Measurements from ENCODE around the gene POU1F1.
"Not testable (repeated sequence)": the region's sequence is repeated elsewhere in the genome, so short reads cannot be mapped to it uniquely, and the experiment has no call there.

The POU1F1 gene

GRCh38 chr3:87276484-87276883 lies at the start of gene POU1F1:
Gene POU1F1 (minus strand): TSS chr3:87276584. CDS start chr3:87276462, 122 bp downstream.
- in situ Hi-C loops (cut with HindIII; ENCODE audit: low sequenced_read_pairs), result loop anchor here (25.0 kb wide), 1 partner anchor 236 kb away; no protein-coding TSS in a partner anchor

GRCh38 chr3:87324609-87325008 lies 48.2 kb upstream of the POU1F1 start:
- in situ Hi-C loops (cut with HindIII; ENCODE audit: low sequenced_read_pairs), result no loop called here

GRCh38 chr3:87320756-87321626 lies 44.6 kb upstream of the POU1F1 start:
- in situ Hi-C loops (cut with HindIII; ENCODE audit: low sequenced_read_pairs), result no loop called here

- in situ Hi-C loops (cut with HindIII; ENCODE audit: low sequenced_read_pairs), result no loop called here
Measured at GRCh38 chr3:87318617-87319021, 42.2 kb upstream of the POU1F1 start.

- in situ Hi-C loops (cut with HindIII; ENCODE audit: low sequenced_read_pairs), result no loop called here
Measured at GRCh38 chr3:87317779-87318178, 41.4 kb upstream of the POU1F1 start.

- in situ Hi-C loops (cut with HindIII; ENCODE audit: low sequenced_read_pairs), result no loop called here
Measured at GRCh38 chr3:87313641-87314040, 37.3 kb upstream of the POU1F1 start.

- in situ Hi-C loops (cut with HindIII; ENCODE audit: low sequenced_read_pairs), result no loop called here
Measured at GRCh38 chr3:87311309-87311708, 34.9 kb upstream of the POU1F1 start.

GRCh38 chr3:87309601-87310000 lies 33.2 kb upstream of the POU1F1 start:
- in situ Hi-C loops (cut with HindIII; ENCODE audit: low sequenced_read_pairs), result no loop called here

- in situ Hi-C loops (cut with HindIII; ENCODE audit: low sequenced_read_pairs), result no loop called here
Measured at GRCh38 chr3:87307805-87308204, 31.4 kb upstream of the POU1F1 start.

GRCh38 chr3:87305517-87305916 lies 29.1 kb upstream of the POU1F1 start:
- in situ Hi-C loops (cut with HindIII; ENCODE audit: low sequenced_read_pairs), result no loop called here

- in situ Hi-C loops (cut with HindIII; ENCODE audit: low sequenced_read_pairs), result not testable (repeated sequence)
Measured at GRCh38 chr3:87305031-87305430, 28.6 kb upstream of the POU1F1 start.

- in situ Hi-C loops (cut with HindIII; ENCODE audit: low sequenced_read_pairs), result loop anchor here (25.0 kb wide), 1 partner anchor 214 kb away; no protein-coding TSS in a partner anchor
Measured at GRCh38 chr3:87298111-87298718, 21.8 kb upstream of the POU1F1 start.

GRCh38 chr3:87288446-87288845 lies 12.1 kb upstream of the POU1F1 start:
- in situ Hi-C loops (cut with HindIII; ENCODE audit: low sequenced_read_pairs), result loop anchor here (25.0 kb wide), 1 partner anchor 224 kb away; no protein-coding TSS in a partner anchor

GRCh38 chr3:87287011-87287410 lies 10.6 kb upstream of the POU1F1 start:
- in situ Hi-C loops (cut with HindIII; ENCODE audit: low sequenced_read_pairs), result loop anchor here (25.0 kb wide), 1 partner anchor 225 kb away; no protein-coding TSS in a partner anchor

GRCh38 chr3:87272718-87273341 lies 3.6 kb downstream of the POU1F1 start:
- in situ Hi-C loops (cut with HindIII; ENCODE audit: low sequenced_read_pairs), result no loop called here

GRCh38 chr3:87270908-87271700 lies 5.3 kb downstream of the POU1F1 start:
- in situ Hi-C loops (cut with HindIII; ENCODE audit: low sequenced_read_pairs), result no loop called here

GRCh38 chr3:87269723-87270122 lies 6.7 kb downstream of the POU1F1 start:
- in situ Hi-C loops (cut with HindIII; ENCODE audit: low sequenced_read_pairs), result no loop called here

GRCh38 chr3:87268646-87269211 lies 7.7 kb downstream of the POU1F1 start:
- in situ Hi-C loops (cut with HindIII; ENCODE audit: low sequenced_read_pairs), result no loop called here

- in situ Hi-C loops (cut with HindIII; ENCODE audit: low sequenced_read_pairs), result no loop called here
Measured at GRCh38 chr3:87267953-87268645, 8.3 kb downstream of the POU1F1 start.

GRCh38 chr3:87261925-87262324 lies 14.5 kb downstream of the POU1F1 start:
- in situ Hi-C loops (cut with HindIII; ENCODE audit: low sequenced_read_pairs), result no loop called here

All from endothelial cell of hepatic sinusoid (primary cell).